Activated CD4-positive, alpha-beta T cell treated with anti-CD3 and anti-CD28 coated beads, Interleukin-2, Interleukin-6, amounts not matched to agents 100 ng/mL and 50 ng/mL, durations not matched to agents 16 hours and 8 hours (primary cell): ENCODE results near the gene TRANK1.

Source experiments
- DNase-seq: peaks from one replicate; pipeline ENCODE4 v3.0.0-alpha.2; 2020

Gene TRANK1

DNA sequence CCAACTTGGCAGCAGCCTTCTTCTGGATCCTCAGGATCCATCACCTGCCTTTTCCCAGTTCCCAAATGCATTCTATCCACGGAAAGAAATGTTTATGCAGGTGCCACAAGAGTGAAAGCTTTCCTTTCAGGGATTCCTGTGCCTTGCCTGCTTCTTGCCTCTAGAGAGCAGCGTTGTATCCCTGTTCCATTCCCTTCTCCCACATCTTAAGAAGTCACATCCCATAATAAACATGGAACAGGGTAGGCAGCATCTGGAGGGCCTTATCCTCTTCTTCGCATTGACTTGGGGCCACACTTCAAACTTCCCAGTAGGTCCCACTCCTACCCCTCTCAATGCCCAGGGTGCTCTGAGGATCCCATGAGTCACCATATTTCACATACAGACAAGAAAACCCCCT is 107.8 kb downstream of the TRANK1 start:
- DNase-seq, result no peak

DNA sequence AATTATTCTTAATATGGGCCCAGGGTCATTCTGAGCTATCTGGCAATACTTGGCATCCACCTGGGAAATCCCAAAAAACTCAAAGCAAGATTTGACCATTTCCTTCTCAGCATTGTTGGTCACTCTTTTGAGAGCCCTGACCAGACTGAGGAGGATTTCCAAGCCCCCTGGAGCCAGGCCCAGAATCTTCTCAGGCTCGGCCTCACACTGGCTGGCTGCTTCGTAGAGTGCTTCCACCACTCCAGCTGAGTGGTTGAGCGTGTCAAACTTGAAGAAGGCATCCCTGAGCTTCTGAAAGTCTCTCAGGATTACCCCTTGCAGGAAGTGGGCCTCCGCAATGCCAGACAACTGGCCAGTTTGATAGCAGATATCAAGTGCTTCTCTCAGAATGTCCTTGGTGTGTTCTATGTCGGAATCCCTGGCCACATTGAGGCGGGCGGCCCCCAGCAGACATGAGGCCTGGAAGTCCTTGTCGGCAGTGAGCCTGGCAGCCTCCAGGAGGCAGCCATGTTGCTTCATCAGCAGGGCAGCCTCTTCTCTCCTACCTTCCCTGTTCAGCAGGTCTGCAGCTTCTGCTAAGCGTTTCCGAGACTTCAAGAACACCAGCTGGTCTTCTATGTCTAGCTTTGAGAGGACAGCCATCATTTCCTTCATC is 111.6 kb downstream of the TRANK1 start:
- DNase-seq, result no peak

DNA sequence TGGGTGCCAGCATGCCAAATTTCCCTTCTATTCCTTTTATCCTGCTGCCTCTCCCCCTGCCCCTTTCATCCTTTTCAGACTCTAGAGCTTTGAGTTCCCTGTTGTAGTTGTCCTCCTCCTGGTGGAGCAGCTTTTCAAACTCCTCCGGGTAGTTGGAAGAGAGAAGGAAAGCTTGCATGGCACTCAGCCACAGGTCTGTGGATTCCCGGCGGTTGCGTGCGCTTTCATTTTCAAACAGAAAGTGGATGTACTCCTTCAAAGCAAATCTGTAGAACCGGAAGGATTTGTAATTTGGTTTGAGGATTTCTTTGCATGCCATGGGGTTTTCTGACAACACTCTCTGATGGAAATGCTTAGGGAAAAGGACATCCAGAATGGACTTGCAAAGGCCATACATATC is 112.4 kb downstream of the TRANK1 start:
- DNase-seq, result no peak

DNA sequence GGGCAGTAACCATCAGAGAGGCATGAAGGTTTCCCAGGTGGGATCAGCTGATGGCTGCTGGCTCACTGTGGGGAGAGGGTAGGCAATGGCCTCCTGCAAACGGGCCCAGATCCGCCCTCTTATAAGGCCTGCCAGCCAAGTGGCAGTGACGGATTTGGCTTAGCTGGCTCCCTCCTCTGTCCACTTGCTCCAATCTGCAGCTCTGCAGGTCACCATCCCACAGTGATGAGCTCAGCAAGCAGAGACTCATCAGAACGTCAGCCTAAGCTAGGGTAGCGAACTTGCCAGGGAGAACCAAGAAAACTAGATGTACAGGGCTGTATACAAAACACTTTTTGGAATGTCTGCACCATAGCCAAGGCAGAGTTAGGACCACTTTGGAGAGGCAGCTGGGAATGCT is 117.7 kb downstream of the TRANK1 start:
- no peak for DNase-seq

DNA sequence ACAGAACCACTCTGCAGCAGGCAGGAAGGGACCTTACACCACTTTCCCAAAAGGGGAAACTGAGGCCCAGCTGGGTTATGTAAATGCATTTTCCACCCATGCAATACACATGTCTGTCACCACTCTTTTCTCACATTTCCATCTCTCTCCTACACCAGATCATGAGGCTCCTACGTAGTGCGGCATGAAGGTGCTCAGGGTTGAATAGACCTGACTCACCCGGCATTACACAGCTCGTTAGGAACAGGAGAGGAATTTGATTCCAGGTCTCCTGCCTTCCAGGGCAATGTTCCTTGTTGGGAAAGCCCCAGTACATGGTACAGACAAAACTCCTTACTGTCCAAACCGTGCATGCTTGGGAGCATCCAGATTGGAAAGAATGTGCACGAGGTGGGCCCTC is 118.6 kb downstream of the TRANK1 start:
- DNase-seq, result no peak

DNA sequence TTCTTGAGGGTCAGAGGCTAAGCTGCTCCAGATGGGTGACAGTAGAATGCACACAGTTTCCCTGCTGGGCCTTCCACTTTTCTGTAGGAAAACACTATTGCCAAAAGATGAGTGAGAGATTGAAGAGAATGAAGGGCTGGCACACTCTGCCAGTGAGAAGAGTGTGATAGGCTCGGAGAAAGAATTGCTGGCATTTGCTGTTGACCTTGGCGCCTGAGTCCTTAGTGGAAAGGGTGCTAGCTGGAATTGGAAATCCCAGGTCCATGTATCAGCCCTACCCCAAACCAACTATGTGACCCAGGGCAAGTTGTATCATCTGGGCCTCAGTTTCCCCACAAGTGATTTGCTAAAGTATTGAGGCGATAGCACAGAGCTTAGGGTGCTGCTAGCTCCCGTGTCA is 120.4 kb downstream of the TRANK1 start:
- no peak for DNase-seq

DNA sequence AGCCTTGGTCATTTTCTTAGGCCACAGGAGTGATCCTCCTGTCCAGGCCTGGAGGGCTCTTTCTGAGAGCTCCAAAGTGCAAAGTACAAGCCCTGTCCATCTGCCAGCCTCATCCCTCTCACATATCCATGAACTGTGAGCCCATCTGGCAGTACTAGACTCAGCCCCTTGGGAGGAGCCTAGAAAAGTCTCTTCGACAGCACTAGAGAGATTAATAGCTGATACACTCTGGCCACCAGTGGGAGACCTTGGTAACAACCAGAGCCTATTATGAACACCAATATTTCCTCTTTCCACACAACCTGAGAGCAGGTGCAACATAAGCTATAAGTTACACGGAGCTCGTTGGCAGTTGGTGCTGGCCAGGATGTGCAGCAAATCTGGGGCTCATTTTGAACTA is 121.0 kb downstream of the TRANK1 start:
- no peak for DNase-seq

DNA sequence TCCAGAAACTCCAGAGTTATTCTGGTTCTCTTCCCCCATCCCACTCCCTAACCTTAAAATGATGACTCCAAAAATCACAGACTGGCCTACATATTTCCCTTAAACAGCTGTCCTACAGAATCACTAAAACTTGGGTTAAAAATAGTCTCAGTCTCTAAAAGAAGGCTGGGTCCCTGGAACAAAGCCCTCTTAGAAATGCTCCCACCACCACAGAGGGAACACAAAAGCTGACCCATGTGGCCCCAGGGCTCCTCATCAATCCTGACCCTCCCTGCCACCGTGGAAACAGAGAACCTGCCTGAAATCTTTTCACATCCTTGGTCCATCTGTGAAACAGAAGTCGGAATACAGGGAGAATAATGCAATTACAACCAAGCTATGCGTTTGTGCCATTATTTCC is 124.8 kb downstream of the TRANK1 start:
- no peak for DNase-seq

DNA sequence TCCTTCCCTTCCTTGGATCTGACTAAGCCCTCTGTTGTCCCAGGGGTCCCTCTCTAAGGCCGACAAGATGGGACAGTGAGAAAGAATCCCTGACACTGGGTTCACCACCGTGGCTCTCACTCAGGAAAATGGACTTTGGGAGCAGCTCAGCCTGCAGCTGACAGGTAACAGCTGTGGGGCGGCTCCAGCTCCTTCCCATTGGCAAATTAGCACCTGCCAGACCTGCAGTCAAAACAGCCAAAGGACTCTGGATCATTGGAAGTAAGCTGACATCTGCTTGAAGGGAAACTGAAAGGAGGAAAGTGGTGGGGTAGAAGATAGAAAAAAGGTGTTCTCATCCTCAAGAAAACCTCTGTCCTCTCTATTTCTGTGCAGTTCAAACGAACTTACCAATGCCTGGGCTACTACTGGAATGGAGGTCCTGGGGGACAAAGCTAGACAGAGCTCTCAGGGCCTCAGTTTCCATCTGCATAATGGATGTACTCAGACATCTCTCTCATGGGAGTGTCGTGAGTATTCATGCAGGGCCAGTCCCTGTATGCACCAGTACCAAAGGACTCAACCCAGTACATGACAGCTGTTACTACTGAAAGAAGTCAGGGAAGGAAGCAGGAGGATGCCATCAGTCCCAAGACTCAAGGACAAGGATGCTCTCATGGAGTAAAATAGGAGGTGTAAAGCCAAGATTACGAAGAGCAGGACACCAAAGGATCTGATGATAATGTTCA is 126.9 kb downstream of the TRANK1 start:
- no peak for DNase-seq

DNA sequence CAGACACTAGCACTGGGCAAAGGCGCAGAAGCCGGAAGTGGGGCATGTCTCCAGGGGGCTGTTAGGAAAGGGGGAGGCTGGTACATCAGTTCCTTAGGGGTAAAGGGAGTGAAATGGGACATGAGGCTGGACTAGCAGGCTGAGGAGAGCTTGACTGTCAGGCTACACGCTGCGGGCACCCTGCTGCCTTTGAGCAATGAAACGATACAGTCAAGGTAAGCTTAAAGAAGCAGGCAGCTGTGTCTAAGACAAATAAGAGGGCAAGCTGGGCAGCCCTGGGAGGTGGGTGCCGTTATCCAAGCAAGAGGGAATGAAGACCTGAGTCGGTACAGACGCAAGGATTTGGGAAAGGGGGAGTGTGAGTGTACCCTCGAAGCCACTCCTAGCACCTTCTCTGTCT is 129.5 kb downstream of the TRANK1 start:
- no peak for DNase-seq

DNA sequence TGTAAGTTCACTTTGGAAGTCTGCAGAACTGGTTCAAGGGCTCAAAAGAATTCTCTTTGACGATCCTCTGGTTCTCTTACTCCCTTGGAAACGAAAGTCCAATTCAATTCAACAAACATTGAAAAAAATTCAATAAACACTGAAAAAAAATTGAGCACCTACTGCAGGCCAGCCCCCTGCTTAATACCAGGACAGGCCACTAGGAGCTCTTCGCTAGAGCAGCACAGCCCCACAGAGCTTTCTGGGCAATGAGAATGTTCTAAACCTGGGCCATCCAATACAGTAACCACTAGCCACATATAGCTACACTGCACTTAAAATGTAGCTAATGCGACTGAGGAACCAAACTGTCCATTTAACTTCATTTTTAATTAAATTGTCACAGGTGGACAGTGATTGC is 130.1 kb downstream of the TRANK1 start:
- DNase-seq, result no peak

DNA sequence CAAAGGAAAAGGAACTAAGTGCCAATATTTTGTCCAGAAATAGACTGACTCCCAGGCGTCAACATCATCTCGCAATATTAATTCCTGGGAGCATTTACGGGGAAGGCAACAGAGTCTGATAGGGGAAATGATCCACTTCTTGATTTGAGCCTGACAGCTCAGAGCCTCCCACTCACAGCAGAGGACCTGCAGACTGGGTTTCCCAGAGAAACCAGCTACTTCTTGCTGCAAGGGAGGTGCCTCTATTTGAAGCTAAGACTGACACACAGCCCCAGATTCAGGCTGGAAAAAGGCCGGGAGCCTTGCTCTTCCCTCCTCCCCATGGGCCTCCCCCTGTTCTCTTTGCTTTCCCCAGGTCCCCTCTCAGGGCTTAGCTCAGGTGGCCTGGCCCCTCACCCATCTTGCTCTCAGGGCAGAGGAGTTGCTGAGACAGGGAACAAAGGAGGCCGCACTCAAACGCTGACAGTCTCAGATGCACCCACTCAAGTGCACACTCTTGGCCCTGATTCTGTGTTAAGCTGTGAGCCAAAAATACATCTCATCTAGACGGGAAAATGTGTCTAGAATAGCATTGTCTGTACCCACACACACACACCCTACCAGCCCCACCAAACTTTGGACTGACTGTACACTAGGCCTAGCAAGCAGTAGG is 130.7 kb downstream of the TRANK1 start:
- DNase-seq, result no peak

DNA sequence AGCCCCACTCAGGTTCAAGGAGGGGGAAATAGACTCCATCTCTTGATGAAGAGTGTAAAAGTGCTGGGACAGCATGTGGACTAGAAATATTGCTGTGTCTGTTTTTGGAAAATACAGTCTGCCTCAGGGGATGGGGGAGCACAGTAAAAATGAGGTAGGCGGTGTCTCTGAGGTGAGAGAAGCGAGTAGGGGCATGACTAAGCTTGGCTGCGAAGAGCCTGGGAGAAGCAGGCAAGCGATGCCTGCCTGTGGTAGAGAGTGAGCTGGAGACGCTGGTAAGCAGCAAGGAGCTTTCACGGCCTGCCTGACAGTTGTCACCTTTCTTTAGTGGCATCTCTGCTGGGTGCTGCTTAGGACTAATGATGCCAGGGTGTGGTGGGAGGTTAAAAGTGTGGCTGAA is 131.5 kb downstream of the TRANK1 start:
- DNase-seq, result no peak

DNA sequence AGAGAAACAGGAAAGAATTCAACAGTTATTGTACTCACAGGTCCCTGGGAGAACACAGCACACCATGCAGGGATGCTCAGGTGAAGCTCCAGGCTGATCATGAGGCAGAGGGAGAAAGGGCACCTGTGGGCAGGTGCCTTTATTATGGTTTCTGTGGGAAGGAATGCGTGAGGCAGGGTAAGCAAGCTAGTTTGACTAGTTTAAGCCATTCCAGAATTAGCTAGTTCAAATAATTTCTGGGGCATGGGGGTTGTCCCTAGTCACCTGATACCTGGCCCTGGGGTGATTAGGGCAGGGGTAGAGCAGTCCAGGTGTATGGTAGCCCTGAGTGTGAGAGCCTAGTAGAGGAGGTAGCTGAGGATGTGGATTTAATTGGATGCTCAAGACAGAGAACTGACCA is 132.6 kb downstream of the TRANK1 start:
- DNase-seq, result no peak

DNA sequence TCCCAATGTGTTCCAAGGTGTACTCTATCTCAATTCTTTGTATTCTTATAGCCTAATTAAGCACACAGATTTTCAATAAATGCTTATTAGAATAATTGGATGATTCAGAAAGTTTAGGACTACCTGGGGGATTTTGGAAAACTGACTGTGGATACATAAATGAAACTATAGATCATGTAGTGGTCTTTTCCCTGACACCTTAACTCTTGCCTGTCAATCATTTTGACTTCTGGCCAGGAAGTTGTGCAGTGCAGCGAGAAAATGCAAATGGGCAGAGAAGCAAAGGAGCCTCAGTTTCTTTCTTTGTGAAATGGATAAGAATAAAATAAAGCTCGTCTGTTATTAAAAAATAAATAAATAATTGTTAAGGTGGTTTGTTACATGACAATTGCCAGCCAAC is 133.1 kb downstream of the TRANK1 start:
- no peak for DNase-seq

DNA sequence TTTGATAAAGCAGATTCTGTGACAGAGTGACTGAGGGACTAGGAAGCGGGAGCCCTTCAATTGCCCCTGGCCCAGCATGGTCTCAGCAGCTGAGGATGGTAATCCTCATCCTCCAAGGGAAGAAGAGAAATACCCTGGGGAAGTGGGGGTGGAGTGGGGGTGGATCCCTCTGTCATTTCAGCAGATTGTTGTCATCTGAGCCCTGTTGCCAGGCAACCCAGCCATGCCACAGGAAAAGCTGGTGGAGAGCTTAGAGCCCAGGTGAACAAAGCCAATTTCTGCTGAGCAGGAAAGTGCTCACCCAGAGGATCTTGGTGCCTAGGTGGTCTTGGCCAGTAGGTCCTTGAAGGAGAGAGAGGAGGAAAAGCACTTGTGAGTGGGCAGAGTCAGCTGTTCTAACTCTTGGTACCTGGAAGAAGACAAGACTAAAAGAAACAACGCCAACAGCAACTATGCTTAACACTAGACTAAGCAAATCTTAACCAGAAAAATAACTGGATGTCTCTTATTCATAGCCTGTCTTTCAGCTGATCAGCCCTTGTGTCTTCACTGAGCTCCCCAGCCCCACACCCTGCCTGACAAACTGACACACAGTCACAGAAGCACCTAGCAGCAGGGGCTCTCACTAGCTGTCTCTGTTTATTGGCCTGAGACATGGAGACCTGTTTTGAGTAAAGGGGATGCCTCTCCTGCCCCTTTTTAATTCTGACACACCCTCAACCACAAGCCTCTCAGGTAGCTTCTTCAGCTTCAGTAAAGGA is 140.4 kb downstream of the TRANK1 start:
- DNase-seq, result no peak

DNA sequence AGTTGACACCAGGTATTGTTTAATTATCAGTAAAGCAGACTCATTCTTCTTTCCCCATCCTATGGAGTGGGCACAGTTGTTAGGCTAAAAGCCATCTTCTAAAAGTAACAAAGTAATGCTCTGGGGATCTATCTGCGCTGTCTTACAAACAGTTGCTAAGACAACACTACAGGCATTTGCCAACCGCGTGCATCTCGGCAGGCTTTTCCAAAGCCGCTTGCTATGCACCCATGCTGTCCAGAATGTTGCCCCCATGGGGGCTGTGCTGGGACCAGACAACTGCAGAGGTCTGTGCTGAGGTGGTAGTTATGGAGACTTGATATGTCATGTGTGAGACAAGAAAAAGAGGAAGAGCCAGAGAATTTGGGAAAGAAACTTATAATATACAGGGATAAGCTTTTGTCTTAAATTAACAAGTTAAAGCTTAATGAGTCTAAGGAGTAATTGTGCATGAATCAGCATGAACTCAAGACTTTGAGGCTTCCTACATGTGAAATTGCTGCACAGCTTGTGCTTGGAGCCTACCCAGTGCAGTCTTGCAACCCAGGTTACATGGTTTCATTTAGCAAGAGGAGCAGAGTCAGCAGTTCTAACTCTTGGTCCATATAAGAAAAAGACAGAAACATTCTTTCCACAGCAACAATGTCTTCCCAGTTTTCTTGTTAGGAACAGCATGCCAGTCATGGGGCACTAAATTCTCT is 141.6 kb downstream of the TRANK1 start:
- no peak for DNase-seq

DNA sequence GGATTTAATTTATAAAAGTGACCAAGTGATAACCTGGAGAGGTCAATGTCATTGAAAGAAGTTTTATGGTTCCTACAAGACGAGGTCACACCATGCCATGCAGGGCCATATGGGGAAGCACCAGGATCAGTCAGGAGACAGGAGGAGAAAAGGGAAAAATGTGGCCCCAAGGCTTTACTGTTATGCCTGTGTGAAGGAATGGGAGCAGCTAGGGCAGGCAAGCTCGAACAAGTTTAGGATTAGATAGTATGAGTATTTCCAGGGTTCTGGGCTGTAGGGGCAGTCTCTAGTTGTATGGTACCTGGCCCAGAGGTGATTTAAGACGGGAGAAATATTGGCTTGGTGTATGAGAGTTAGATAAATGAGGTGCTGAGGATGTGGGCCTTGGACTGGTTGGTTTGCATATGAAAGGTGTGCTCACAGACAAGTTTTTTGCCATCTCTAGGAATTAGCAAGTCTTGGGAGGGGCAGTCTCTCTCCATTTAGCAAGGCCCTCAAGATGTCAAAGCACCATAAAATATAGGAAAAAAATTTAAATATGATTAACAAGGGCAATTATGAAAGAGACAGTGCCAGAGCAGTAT is 144.2 kb downstream of the TRANK1 start:
- DNase-seq, result no peak

DNA sequence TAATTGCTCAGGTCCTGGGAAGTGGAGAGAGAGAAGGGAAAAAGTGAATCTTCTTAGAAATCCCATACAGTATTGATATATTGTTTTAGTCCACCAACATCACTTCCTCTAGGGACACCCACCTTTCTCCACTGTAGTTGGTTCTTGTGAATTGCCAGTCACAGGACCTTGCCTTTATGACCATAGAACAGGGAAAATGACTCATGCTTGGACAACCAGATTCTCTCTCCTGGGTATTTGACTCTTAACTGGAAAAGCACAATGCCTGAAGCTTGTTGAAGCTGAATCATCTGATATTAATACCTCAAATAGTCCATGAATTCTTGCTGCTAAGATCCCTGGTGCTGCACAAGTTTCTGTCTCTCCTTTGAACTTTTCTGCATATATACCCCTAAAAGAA is 148.0 kb downstream of the TRANK1 start:
- DNase-seq, result no peak

DNA sequence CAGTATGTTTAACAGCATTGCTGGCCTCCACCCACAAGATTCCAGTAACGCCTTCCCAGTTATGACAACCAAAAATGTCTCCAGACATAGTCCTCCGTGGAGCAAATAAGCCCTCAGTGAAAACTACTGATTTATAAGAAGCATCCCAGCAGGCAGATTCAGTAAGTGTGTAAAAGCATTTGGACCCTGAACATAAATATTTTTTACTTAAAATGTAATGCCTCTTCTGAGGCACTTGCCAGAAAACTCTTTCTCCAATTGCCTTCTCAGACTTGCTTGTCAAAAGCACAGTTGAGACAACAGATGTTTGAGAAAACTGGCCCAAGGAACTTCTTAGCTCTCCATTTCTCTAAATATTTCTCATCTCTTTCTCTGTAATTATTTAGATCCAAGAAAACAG is 148.7 kb downstream of the TRANK1 start:
- DNase-seq, result no peak

DNA sequence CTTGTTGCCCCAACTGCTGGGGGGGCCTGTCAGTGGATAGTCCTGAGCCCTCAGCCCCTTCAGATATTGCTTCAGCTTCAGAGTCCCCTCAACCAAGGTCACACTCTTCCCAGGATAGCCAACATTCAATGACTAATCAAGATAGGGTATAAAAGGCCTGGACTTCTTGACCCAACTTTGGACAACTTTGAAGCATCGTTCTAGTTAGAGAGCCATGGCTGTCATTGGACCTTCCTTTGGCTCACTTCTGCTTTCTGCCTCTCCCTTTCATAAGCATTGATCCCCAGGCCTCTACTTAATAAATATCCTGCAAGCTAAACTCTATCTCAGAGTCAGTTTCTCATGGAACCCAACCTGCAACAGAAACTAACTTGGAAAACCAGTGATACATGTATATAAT is 149.2 kb downstream of the TRANK1 start:
- no peak for DNase-seq

DNA sequence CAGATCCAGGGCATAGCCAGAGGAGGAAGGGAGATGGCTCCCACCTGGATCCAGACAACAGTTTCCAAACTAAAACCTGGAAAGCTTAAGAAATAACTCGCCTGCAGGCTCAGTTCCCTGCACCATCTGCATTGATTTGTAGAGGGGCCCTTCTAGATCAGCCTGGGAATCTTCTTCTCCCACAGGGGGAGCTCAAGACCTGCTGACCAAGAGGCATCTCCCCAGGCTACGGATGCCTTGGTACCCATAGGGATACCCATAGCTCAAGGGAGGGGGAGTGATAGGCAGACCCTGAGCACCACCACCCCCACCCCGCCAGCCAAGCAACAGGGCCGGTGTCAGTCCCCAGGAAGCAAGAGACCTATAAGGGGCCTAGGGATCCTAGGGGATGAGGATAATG is 152.5 kb downstream of the TRANK1 start:
- DNase-seq, result peak; percentile 12

DNA sequence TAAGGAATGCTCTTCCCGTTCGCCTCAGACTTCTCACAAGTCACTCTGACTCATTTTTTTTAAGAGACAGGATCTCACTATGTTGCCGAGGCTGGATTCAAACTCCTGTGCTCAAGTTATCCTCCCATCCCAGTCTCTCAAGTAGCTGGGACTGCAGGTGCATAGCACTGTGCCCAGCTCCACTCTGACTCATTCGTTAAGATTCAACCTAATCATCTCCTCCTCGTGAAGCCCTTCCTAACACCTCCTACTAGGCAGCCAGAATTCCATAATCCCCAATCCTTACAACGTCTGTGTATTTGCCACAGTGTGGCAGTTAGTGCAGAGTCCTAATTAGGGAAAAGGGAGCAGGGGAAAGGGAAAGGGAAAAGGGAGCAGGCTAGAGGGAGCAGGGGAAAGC is 154.1 kb downstream of the TRANK1 start:
- no peak for DNase-seq
